CMK (cell line): Measurements from ENCODE around the gene NUDT11.
"Not testable (repeated sequence)": the region's sequence is repeated elsewhere in the genome, so short reads cannot be mapped to it uniquely, and the experiment has no call there.

Experiments used
- DNase-seq: peaks from one replicate; pipeline ENCODE4 v3.0.0-alpha.2; 2010; ENCODE audit warnings: low read depth

NUDT11 gene

GRCh38 chrX:51496501-51497291 is at the start of gene NUDT11:
Gene NUDT11 (minus strand): TSS chrX:51496592. CDS start chrX:51496444, 148 bp downstream.
- DNase-seq = no peak

- DNase-seq = no peak
Observed at GRCh38 chrX:51520393-51520792, 24.0 kb upstream of the NUDT11 start.

GRCh38 chrX:51519131-51519530 is 22.7 kb upstream of the NUDT11 start:
- not testable (repeated sequence) for DNase-seq

DNA sequence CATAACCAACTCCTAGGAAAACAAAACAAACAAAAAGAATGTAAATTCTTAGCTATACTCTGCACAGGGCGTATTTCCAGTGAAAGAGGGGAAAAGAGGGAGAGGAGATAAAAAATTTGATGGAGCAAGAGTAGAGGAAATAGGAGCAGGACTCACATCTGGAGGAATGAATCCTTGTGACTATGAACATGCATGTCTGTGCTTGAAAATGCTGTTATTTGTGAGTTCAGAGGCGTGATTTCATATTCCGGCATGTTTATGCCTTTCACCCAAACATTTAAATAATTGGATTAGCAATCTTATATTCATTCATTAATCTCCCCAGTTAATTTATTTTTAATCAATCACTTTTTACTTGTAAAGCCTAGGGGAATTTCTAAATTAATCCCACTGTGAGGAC is 11.2 kb upstream of the NUDT11 start:
- no peak for DNase-seq

DNA sequence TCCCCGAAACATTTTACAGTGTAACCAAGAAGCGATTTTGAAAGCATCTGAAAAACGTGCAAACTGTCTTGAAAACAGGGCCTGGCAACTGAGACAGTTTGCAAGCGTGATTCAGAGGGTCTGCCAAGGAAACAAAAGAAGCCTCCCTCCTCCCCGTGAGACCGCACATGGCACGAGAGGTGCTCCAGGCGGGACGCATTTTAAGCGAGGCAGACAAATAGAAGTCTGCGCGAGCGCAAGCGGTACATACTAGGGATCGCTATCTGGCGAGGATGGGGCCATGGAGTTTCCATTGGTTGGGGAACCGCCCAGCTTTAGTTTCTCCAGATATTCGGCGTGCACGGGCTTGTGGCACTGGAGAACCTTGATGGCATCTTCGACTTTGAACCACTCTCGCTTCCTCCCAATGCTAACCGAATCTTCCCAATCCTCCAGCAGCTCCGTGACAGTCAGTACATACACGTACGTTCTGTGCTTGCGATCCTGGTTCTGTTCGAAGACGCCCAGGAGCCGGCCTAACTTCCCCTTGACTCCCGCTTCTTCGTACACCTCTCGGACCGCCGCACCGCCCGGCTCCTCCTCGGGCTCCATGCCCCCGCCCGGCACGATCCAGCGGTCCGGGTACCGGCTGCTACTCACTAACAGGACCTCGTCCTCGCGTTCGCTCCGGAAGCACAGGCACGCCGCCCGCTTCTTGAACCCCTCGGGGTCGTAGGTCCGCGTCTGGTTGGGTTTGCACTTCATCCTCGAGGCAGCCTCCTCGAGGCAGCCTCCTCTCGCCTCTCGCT is 497 bp downstream of the NUDT11 start:
- DNase-seq = not testable (repeated sequence)

- no peak for DNase-seq
Observed at GRCh38 chrX:51494409-51494808, 2.0 kb downstream of the NUDT11 start.

- DNase-seq = no peak
Observed at GRCh38 chrX:51487960-51488267, 8.5 kb downstream of the NUDT11 start.

DNA sequence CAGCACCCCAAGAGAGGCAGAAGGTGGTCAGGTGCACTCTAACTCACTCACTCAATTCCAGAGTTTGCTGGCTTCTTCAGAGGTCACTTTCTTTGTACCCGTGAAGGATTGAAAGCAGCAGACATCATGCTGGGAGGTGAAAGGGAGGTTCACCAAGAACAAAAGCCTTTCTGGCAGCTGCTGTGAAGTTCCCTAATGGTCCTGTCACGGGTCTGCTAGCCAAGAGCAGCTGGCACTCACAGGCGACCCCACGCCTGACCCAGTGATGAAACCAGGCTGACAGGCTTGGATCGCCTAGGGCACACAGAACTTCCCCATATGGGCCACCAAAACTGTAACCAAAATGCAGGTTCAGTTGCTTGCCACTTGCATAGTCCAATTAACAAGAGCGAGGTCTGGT is 11.8 kb downstream of the NUDT11 start:
- no peak for DNase-seq

GRCh38 chrX:51482411-51482810 is 14.0 kb downstream of the NUDT11 start:
- not testable (repeated sequence) for DNase-seq

DNA sequence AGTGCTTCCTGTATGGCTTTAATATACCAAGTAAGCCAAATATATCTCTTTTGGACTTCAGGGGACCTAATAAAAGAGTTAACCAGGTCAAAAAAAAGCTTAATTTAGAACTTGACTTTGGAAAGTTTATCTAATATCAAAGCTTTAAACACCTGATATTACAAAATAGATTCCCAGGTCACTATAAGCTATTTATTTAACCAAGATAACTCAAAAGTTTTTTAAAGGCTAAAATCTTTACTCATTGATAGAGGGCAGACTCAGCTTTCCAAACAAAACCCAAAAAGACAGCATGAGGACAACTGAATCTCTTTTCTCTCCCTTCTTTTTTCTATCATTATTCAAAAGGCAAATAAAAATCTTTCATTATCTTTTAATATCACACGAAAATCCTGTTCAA is 19.5 kb downstream of the NUDT11 start:
- DNase-seq = no peak

- DNase-seq = no peak
Observed at GRCh38 chrX:51463322-51463721, 33.1 kb downstream of the NUDT11 start.

GRCh38 chrX:51461053-51462044 is 35.0 kb downstream of the NUDT11 start:
- peak; percentile 20 for DNase-seq

GRCh38 chrX:51459125-51459524 is 37.3 kb downstream of the NUDT11 start:
- DNase-seq = no peak

DNA sequence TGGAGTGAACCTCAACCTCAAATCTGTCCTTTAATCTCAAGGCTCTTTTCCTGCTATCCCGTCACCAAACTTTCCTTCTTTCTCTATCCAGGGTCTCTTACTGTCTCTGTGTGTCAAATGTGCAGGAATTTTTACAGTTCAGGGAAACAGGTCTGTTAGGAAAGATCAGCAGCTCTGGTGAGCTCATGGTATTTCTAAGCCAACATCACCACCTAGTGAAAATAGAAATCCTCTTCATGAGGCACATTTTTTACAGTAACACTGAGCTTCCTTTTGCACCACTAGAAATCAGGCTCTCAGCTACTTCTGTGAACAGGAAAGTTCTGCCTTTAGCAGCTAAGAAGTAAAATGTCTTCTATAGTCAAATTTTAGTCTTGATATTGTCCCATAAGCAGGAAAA is 39.6 kb downstream of the NUDT11 start:
- no peak for DNase-seq

GRCh38 chrX:51456246-51456645 is 40.1 kb downstream of the NUDT11 start:
- no peak for DNase-seq

DNA sequence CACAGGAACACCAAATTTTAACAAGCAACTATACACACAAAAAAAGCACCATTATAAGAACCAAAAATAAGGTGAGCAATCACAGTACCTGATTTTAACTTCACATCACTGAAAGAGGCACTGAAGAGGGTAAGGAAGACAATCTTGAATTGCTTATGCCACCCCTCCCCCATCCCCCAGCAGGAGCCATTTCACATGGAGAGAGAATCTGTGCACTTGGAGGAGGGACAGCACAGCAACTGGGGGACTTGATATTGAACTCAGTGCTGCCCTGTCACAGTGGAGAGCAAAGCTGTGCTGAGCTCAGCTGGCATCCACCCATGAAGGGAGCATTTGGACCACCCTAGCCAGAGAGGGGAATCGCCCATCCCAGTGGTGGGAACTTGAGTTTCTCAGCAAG is 56.0 kb downstream of the NUDT11 start:
- no peak for DNase-seq
